IPS-NIHi7 (cell line): ENCODE measurements around the gene FOXN3.

ENCODE experiments used
- DNase-seq: peaks from one replicate; pipeline ENCODE4 v3.0.0; 2012; ENCODE audit warnings: mixed read lengths; ENCODE audit errors: extremely low spot score

The FOXN3 gene

GRCh38 chr14:89277203-89277602, 139.8 kb downstream of the FOXN3 start:
- DNase-seq, result no peak

GRCh38 chr14:89276424-89276975, 140.5 kb downstream of the FOXN3 start:
- DNase-seq, result no peak

DNA sequence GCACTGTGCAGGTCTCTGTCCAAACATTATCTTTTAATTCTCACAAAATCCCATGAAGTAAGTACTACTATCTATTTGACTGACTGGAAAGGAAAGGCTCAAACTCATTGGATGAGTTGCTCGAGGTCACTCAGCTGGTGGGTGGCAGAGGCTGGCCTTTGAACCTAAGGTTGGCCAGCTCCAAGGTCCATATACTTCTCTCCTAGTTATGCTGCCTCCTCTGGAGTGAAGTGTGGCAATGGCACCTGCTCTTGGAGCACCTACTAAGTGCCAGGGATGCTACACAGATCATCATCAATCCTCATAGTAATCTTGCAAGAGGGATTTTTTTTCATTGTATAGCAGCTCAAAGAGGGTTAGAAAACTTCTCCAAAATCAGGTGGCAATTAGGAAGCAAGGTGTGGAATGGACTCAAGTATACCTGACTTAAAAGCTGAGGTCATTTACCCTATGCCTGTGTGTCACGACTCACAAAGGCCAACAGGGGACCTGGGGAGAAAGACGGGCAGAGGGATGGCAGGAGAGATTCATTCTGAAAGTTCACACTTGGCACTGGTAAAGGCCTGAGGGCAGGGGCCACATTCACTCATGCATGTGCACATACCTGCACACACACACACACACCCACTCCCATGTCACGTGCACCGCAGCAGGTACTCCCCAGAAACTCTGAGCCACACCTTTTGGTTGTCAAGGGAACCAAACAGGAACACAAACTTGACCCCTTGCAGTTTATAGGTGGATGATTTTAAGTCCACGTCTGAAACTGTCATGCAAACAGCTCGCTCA, 146.4 kb downstream of the FOXN3 start:
- DNase-seq, result no peak

- DNase-seq, result no peak
These were observed 147.6 kb downstream of the FOXN3 start for GRCh38 chr14:89269404-89269803.

GRCh38 chr14:89268514-89268913, 148.5 kb downstream of the FOXN3 start:
- DNase-seq, result no peak

DNA sequence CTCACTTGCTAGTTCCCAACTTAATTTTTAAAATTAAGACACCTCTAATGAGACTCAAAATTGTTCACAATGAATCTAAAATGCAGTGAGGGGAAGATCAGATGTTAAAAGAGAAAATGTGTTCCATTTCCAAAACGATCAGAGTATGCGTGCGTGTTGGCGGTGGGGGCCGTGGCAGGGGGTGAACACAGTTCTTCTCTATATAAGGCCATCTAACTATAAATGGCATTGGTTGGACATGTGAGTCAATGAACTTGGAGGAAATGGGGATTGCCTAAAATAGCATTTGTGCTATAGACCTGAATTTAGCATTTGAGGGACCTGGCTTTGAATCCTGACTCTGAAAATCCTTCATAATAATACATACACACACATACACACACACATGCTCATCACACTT, 149.4 kb downstream of the FOXN3 start:
- no peak for DNase-seq

GRCh38 chr14:89267163-89267562, 149.9 kb downstream of the FOXN3 start:
- DNase-seq, result peak; percentile 34

DNA sequence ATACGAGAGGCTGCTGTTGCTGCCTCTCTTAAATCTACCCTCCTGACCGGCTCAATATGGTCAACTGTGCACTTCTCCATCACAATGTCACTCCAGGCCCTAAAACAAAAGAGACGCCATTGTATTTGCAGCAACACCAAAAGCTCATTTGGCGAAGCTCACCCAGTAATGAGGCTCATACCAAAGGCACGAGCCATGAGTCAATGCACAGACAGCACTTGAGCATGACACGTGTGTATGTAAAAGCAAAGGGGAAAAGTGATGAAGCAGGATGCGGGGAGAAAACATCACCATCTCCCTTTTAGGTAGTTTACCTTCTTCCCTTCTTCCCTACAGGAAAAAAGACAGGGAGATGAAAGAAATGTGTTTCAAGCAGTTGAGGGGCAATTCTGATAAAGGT, 150.3 kb downstream of the FOXN3 start:
- no peak for DNase-seq

GRCh38 chr14:89265234-89265633, 151.8 kb downstream of the FOXN3 start:
- no peak for DNase-seq

- DNase-seq, result no peak
These were observed 152.7 kb downstream of the FOXN3 start for GRCh38 chr14:89264196-89264800.

- no peak for DNase-seq
These were observed 155.0 kb downstream of the FOXN3 start for GRCh38 chr14:89262041-89262440.

DNA sequence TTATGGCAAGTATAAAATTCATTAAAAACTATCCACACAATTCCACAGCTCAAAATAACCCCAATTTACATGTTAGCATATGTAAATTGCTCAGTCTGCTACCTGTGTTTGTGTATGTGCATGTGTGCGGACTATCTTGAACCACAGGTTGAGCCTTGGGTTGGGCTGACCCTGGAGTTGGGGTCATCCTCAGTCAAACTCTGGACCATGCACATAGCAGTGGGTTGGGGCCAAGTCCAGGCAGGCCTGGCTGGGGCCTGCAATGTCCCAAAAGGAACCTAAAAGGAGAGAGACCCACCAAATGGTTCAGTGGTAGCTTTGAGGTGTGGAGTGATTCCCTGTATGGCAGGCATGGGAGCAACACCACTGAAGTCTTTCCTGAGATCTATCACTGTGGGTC, 156.1 kb downstream of the FOXN3 start:
- no peak for DNase-seq

- no peak for DNase-seq
These were observed 157.0 kb downstream of the FOXN3 start for GRCh38 chr14:89259951-89260609.

DNA sequence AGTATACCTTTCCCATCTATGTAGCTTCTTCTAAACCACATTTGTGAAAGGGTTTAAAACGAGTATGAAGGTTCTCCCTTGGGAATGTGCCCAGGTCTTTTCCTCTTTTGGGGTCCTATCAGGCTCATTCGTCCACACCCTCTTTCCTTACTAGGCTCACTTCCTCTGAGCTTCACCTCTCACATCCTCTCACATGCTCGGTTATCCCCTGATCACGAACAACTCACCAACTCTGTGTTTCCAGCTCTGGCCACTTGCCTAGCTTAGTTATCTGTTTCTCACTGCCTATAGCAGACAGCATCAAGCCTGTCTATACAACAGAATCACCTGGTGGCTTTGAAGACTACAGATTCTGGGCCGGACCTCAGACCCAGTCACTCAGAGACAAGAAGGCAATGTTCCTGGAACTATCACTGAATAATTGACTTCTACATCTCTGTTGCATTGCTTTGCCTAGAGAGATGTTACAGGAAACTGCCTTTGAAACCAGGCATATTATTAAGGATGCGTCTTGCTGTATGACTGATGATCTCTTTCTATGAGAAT, 158.2 kb downstream of the FOXN3 start:
- DNase-seq, result no peak

DNA sequence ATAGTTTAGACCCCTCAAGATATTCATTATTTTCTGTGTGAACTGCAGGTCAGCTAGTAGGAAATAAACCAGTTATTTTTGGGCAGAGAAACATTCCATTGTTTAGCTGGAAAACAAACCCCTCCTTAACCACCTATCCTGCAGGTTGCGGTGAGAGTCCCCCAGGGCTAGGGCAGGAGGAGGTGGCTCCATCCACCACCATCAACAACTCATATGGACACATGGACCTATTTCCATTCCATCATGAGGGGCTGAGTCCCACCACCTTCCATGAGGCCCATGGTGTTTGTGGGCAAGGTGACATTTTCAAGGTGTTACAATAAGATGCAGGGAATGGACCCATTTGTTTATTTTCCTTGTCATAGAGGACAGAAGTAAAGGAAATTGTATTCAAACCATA, 160.1 kb downstream of the FOXN3 start:
- no peak for DNase-seq

GRCh38 chr14:89256283-89256682, 160.8 kb downstream of the FOXN3 start:
- no peak for DNase-seq

GRCh38 chr14:89255852-89256251, 161.2 kb downstream of the FOXN3 start:
- DNase-seq, result no peak

GRCh38 chr14:89255012-89255411, 162.0 kb downstream of the FOXN3 start:
- no peak for DNase-seq

- no peak for DNase-seq
These were observed 162.7 kb downstream of the FOXN3 start for GRCh38 chr14:89254166-89254909.

- peak; percentile 54 for DNase-seq
These were observed 164.0 kb downstream of the FOXN3 start for GRCh38 chr14:89252887-89253532.

- peak; percentile 35 for DNase-seq
These were observed 166.0 kb downstream of the FOXN3 start for GRCh38 chr14:89251061-89251460.
